Suppressor macrophage (primary cell): Measurements from ENCODE around the gene CORIN.
A peak's percentile ranks its signal among the peaks of the same experiment; 100 is the strongest.
"Not testable (repeated sequence)": the region's sequence is repeated elsewhere in the genome, so short reads cannot be mapped to it uniquely, and the experiment has no call there.

ENCODE experiments used
- DNase-seq, 4 experiments: peaks; one replicate each; pipeline ENCODE4 v3.0.0-alpha.2; 2020 to 2022

The CORIN gene

GRCh38 chr4:47718696-47719095 is 119.2 kb downstream of the CORIN start:
- no peak for DNase-seq

DNA sequence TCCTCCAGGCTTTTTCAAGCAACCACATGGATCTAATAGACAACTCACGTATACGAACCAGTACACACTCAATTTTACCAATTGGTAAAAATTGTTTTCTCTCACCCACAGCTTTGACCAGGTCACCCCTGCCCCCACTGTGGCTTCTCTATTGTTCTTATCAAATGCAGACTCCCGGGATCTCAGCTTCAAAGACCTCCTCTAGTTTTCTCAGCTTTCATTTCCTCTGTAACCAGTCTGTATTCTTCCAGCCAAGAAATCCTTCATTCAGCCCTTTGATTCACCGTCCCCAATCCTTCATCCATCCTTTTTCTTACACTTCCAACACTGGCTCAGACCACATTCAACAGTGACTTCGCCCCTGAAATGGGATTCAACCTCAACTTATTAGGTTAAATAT is 120.7 kb downstream of the CORIN start:
- no peak for DNase-seq

DNA sequence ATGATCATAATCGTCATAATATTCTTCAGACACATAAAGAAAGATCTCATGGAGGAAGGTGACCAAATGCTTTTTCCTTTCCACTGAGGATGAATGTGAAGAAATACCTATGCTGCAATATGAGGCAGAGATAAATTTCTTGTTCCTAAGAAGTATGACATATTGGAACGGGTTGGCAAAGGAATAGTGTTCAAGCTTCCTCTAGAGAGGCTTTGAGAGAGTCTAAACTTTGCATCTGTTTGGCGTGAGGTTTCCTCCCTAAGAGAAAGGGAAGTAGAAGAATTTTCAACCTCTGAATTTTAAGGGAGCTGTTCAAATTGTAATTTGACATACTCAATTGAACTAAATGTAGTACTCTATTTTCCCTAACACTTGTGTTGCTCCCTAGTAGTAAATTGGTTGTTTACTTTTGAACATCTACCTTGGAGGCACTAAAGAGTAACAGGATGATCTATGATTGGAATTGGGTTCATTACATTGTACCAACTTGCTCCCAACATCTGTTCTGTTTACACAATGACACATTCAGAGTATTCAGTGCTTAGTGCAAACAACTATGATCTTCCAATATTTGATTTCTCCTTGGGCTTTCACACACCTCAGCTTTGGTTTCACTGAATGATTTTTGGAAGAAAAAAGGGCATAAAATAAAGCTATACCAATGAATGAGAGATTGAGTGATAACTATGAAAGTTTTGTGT is 122.0 kb downstream of the CORIN start:
- peak; percentile 15 to 37 (median 25) for DNase-seq

- no peak for DNase-seq
These were observed 123.6 kb downstream of the CORIN start for GRCh38 chr4:47714269-47714668.

DNA sequence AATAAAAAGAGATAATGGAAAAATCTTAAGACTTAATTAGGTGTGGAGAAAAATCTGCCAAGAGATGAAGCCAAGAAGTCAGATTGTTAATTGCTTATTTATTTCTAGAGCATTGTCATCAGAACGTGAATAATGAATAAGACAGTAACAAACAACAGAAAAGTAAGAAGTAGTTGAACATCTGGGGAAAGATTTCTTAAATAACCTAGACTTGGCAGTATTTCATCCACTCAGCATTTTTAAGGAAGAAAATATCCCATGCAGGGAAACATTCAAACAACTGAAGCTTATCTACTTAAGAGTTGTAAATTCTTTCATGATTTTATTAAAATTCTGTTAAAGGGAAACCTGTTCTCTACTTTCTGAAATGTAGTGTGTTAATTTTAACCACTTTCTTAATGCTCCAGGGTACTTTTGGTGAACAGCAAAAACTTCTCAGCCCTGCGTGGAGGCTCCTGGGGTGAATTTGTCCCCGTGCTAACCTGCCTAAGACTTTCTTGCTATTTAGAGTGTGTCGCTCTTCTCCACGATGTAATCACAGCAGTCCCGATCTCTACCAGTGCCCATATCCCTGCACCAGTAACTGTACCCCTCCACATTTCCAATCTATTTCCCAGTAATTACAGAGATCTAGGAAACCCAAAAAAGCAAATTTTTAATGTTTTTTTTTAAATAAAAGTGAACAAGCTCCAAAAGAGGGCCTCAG is 124.6 kb downstream of the CORIN start:
- no peak for DNase-seq

- DNase-seq = no peak
These were observed 126.2 kb downstream of the CORIN start for GRCh38 chr4:47711646-47712045.

GRCh38 chr4:47711183-47711582 is 126.7 kb downstream of the CORIN start:
- no peak for DNase-seq

GRCh38 chr4:47706352-47706751 is 131.5 kb downstream of the CORIN start:
- DNase-seq = not testable (repeated sequence)

DNA sequence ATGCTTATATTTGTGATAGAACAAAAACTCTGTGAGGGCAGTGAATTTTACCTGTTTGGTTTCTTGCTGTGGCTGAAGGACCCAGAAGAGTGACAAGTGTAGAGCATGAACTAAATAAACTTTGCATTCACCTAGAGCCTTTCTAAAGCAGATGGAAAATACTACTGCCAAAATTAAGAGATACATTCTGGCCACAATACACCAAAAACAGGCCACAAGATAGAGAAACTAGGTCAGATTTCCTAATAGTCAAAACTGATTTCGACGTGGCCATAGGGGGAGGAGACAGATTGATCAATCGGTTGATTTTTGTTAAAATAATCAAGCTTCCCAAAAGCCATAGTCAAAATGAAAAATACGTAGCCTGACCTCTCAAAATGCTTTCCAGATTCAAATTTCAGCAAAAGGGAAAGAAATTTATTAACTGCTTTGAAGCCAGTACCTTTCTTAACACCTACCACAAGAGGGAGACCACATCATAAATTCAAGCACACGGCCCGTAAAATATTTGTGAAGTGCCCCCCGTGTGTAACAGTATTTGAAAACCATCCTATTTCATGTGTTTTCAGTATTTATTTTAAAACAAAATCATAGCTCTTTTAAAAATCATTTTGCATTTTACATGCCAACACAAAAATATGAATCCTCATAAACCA is 132.4 kb downstream of the CORIN start:
- DNase-seq = peak in 3 of 4 experiments; percentile 12 to 54 (median 38)

DNA sequence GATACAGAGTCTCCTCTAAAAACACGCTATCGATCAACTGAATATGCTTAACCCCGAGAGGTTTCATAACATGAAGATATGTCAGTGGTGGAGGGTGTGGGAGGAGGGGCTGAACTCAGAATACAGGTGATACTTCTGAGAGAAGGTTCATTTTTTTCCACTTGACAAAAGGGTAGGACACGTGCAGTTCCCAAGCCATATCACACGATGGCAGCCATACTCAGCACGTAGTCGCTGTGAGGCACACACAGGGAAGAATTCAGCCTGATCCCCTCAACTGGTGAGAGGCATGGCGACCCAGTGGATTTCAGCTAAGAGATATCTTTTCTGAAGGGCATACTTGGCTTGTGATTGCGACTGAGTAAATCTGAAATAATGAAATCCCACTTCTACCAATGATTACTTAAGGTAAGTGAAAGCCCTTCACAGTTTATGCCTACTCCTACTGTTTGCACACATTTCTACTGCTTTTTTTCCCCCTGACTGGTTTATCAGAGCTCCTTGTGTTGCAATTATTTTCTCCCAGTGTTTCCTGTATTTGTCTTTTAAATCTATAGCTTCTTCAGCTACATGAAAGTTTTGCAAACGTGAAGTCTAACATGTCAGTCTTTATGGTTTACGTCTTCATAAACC is 133.1 kb downstream of the CORIN start:
- peak; percentile 12 to 46 (median 40) for DNase-seq

DNA sequence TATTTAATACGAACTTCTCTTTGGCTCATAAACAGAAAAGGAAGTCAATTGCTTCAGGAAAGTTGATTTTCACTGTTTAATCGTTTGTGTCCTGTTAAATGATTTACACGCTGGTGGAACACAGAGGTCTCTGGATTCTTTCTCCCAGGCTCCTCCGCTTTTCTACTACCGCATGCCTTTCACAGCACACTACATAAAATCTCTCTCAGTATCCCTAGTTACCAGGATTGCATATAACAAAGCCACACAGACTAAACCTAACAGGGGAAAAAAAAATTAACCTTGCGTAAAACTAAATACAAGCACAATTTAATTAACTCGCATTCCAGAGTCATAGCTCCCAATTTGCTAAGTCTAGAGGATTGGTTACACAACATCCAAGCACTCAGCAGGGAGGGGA is 133.9 kb downstream of the CORIN start:
- DNase-seq = no peak

DNA sequence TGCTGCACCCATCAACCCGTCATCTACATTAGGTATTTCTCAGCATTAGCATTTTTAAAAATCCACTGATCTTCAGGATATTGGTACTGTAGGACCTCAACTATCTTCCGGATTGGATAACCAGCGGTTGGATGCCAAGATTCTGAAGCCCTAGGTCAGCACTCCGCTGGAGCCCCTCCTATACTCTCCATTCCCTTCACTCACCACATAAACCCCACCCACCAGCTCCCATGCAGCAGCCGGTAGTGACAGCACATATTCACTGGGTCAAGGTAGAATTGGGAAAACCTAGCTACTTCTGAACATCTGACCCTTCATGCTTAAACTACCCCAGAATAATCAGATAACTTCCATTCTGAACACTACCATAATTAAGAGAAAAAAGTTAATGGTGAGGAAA is 134.9 kb downstream of the CORIN start:
- DNase-seq = no peak

GRCh38 chr4:47701286-47701685 is 136.6 kb downstream of the CORIN start:
- no peak for DNase-seq

DNA sequence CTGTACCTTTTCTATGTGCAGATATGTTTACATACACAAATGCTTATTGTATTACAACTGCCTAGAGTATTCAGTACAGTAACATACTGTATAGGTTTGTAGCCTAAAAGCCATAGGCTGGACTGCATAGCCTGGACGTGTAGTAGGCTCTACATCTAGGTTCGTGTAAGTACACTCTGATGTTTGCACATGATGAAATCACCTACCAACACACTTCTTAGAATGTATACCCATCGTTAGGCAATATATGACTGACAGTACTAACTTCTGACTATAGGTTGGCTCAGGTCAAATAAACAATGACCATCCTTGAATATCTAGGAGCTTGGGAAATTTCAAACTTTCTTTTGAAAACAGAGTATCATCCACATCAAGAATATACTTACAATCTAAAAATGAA is 139.0 kb downstream of the CORIN start:
- no peak for DNase-seq

- no peak for DNase-seq
These were observed 141.0 kb downstream of the CORIN start for GRCh38 chr4:47696823-47697222.

- DNase-seq = no peak
These were observed 142.6 kb downstream of the CORIN start for GRCh38 chr4:47695260-47695659.

DNA sequence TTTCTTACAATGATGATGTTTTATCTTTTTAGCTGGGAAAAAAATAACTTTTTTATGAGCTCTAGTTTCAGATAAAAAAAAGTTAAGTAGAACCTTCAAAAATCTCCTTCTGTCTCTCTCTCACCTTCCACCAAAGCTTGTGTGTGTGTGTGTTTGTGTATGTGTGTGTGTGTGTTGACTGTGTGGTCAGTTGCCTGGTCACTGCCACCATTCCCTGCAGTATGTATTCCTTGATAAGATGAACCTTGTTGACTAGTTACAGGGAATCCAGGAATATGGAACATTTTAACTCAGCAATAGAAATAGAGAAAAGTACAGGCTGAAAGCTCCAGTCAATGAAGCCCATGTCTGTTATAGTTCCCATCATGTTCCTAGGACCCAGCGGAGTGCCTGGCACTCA is 143.5 kb downstream of the CORIN start:
- no peak for DNase-seq

- DNase-seq = no peak
These were observed 145.2 kb downstream of the CORIN start for GRCh38 chr4:47692691-47693090.

GRCh38 chr4:47691757-47692383 is 146.0 kb downstream of the CORIN start:
- not testable (repeated sequence) for DNase-seq

DNA sequence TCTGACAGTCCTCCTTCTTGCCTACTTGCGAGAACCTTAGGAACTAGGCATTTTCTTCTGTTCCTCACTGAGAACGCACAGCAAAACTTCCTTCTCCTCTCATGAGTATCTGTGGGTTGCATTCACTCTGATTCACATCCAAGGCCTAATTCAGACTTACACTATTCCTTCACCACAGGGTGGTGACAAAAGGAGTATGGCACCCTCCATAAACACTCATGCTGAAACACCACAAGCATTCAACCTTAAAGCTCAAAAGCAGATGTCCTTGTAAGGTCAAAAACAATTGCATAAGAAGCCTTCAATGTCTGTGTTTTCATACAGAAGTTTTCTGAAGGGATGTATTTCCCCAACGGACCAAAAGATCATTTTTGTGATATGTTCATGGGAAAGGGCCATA is 147.3 kb downstream of the CORIN start:
- peak in 1 of 4 experiments; percentile 4 for DNase-seq

DNA sequence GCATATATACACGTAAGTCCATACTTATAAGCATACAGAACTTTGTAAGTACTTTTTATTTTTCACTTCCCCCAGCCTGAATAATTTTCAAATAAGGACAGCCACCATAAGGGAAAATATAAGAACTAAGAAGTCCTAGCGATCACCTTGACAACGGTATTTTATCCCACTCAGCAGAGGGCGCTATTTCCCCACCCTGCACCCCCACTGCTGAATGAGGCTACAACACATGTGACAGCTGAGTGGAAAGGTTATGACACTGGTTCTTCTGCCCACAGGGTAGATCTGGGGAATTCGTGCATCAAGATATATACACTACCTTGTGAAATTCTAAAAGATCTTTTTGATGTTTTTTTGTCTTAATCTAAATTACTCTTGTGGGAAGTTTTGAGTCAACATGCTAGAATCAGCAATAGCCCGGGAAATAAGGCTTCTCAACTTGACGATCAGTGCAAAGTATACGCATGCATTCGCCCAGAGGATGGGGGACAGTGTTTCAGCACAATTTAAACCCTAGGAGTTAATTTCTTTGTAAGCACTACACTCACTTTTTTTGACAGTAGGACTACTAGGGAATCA is 151.5 kb downstream of the CORIN start:
- peak; percentile 82 to 85 (median 84) for DNase-seq

DNA sequence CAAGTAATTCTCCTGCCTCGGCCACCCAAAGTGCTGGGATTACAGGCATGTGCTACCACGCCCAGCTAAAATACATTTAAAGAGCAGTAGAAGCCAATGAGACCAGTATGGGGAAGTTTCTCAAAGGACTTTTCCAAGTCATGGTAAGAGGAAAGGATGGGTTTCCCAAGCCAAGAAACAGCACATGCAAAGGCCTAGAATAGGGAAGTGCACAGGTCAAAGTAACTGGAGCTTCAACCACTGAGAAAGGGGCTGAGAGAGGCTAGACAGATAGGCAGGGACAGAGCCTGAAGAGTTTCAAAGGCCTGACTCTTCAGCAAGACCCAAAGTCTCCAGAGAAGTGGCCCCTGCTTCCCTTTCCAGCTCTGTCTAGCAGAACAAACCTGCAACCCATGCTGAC is 162.1 kb downstream of the CORIN start:
- peak; percentile 29 to 55 (median 40) for DNase-seq
